Testis (tissue), 3 donors: Measurements from ENCODE around the gene STXBP2. TPM values are rescaled to one million over a fixed set of nuclear protein-coding genes. Genes with fewer than 3 reads are reported as not detected.
A peak's percentile ranks its signal among the peaks of the same experiment; 100 is the strongest.

Experiments
- DNase-seq: peaks from one replicate; pipeline ENCODE4 v3.0.0-alpha.2; 2019
- H3K27ac ChIP-seq, 2 donors: fragments of 200-600 bp; sonication (generic); one replicate each; pipeline ENCODE4 v1.5.1; 2019
- H3K27me3 ChIP-seq: fragments of 200-600 bp; sonication (generic); one replicate; pipeline ENCODE4 v1.5.1; 2019
- H3K36me3 ChIP-seq: fragments of 200-600 bp; sonication (generic); one replicate; pipeline ENCODE4 v1.5.1; 2017; ENCODE audit warnings: low read depth; ENCODE audit errors: missing control alignments
- H3K4me1 ChIP-seq: fragments of 200-600 bp; sonication (generic); one replicate; pipeline ENCODE4 v1.5.1; 2019
- H3K4me3 ChIP-seq, 2 donors: fragments of 200-600 bp; sonication (generic); one replicate each; pipeline ENCODE4 v1.5.1; 2017 to 2019
- H3K9me3 ChIP-seq: fragments of 200-600 bp; sonication (generic); one replicate; pipeline ENCODE4 v1.5.1; 2017
- POLR2A ChIP-seq: fragments of 450-650 bp; IDR thresholded peaks from one replicate; pipeline ENCODE4 v1.6.1; 2017; ENCODE audit warnings: antibody characterized with exemption, mild to moderate bottlenecking, moderate library complexity
- WGBS, 2 donors: methylation state at CpG; one replicate each; pipeline ENCODE4 v1.1.5; 2018; 5-methylcytosine and 5-hydroxymethylcytosine counted together
- intact Hi-C: fragments of 100-400 bp; cut with DNase I; formaldehyde crosslinking; loops from one replicate; pipeline ENCODE4 v1.15.1; 2023; ENCODE audit warnings: low total_unique reads
- polyA plus RNA-seq: library from polyadenylated mRNA; stranded (reverse); fragments of 350-450 nt; fragmentation: Illumina TruSeq; extraction: RNeasy Lipid Tissue Mini Kit (QIAGEN cat#74804); gene quantifications from one replicate; pipeline ENCODE4 v1.2.3, GENCODE V29; 2014; ENCODE audit warnings: low read depth, low replicate concordance; ENCODE audit not compliant: insufficient read depth
- total RNA-seq, 2 donors: library from RNA; depleted of rRNA; stranded (reverse); fragments of >200 nt; gene quantifications; one replicate each; pipeline ENCODE4 v1.2.3, GENCODE V29; 2016
- TF ChIP-seq, protein P1 (sequence below), 3 experiments: fragments of 450-650 bp in 2 of 3; fragments of 200-600 bp in 1 of 3; sonication (generic) in 1 of 3; IDR thresholded peaks; one replicate each; pipeline ENCODE4 v1.5.1; 2016 to 2019; ENCODE audit warnings: antibody characterized with exemption in 3 of 3, mild to moderate bottlenecking in 2 of 3, moderate library complexity in 1 of 3

STXBP2 gene
- total and polyA plus RNA-seq, 3 donors from 2014 or later: 135 to 156 (median 155) TPM

DNA sequence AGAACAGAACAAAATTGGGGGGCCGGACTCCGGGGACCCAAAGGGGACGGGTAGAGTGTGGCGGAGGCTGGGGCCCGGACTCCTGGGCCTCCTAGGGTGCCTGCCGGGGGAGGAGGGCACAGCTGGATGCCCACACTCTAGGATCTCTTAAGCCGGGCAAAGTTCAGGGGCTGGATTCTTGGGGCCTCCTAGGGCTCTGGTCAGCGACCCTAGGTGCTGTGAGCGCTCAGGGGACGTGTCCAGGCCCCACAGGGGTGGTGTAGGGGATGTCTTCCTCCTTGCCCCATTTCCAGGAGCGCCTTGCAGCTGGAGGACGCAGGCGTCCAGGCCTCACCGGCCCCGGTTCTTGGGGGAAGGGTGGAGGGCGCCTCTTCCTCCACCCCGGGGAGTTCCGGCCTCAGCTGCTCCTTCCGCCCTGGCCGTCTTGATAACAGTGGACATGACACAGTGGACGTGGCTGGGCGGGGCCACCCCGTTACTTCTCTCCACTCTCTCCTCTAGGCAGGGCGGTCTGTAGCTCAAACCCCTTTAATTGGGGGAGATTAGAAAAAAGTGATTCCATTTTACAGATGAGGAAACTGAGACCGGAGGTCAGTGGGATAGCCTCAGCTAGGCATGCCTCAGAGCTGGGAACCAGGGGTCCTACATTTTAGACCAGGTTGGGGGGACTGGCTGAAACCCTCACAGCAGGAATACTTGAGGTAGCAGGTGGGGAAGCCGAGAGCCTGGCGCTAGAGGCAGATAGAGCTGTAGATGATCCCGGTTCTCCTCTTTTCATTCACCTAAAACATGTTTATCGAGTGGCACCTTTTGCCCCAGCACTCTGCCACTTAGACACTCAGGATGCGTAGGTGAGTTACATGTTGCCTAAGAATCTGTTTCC lies 705 bp downstream of the STXBP2 start:
- Histone ChIP-seq H3K36me3 (no peaks in the 10 kb centered on the region), H3K4me3 (peak overlapping the region; percentile 53 to 66), H3K9me3 (no peaks in the 10 kb centered on the region), H3K27ac (peak overlapping the region; percentile 47 to 82), H3K27me3 (no peaks in the 10 kb centered on the region), H3K4me1 (no peaks in the 10 kb centered on the region)
- TF ChIP-seq, protein P1, sequence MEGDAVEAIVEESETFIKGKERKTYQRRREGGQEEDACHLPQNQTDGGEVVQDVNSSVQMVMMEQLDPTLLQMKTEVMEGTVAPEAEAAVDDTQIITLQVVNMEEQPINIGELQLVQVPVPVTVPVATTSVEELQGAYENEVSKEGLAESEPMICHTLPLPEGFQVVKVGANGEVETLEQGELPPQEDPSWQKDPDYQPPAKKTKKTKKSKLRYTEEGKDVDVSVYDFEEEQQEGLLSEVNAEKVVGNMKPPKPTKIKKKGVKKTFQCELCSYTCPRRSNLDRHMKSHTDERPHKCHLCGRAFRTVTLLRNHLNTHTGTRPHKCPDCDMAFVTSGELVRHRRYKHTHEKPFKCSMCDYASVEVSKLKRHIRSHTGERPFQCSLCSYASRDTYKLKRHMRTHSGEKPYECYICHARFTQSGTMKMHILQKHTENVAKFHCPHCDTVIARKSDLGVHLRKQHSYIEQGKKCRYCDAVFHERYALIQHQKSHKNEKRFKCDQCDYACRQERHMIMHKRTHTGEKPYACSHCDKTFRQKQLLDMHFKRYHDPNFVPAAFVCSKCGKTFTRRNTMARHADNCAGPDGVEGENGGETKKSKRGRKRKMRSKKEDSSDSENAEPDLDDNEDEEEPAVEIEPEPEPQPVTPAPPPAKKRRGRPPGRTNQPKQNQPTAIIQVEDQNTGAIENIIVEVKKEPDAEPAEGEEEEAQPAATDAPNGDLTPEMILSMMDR (IDR thresholded peaks at IDR 0.05): no peak
- no peak for TF ChIP-seq POLR2A
- intact Hi-C loops: no loop called here
- DNase-seq: peak; percentile 78
- WGBS, 2 donors: 23 to 36% methylated on average over 20 to 30 of the region's 30 CpGs

DNA sequence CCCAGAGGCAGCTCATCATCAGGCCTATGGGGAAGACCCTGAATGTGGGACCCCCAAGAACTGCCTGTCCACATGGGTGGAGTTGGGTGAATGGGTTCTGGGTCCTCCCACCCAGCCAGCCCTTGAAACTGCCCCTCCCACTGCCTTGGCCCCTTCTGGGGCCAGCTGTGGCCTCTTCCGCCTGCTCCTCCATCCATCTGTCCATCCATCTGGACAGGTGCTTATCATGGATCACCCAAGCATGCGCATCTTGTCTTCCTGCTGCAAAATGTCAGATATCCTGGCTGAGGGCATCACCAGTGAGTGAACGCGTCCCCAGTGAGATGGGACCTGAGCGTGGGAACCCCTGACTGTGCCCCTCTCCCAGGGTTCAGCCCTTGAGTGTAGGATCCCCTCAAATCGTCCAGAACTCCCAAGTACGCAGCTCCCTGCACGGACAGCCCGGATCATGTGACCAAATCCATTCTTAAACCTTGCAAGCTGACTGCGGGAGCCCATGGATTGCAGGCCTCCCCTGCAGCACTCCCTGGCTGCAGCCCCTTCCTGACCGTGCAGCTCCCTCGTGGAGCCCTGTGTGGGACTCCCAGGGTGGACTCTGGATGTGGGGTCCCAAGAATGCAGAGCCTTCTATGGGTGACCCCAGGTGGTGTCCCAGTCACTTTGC lies 2.0 kb downstream of the STXBP2 start:
- Histone ChIP-seq H3K27ac (no peak overlapping the region), H3K4me1 (no peaks in the 10 kb centered on the region), H3K27me3 (no peaks in the 10 kb centered on the region), H3K9me3 (no peaks in the 10 kb centered on the region), H3K36me3 (no peaks in the 10 kb centered on the region), H3K4me3 (no peak overlapping the region)
- TF ChIP-seq POLR2A: no peak
- TF ChIP-seq, protein P1 (IDR thresholded peaks at IDR 0.05): no peak
- no peak for DNase-seq
- intact Hi-C loops: no loop called here
- 61 to 65% methylated on average over 8 to 12 of the region's 12 CpGs for WGBS, 2 donors

DNA sequence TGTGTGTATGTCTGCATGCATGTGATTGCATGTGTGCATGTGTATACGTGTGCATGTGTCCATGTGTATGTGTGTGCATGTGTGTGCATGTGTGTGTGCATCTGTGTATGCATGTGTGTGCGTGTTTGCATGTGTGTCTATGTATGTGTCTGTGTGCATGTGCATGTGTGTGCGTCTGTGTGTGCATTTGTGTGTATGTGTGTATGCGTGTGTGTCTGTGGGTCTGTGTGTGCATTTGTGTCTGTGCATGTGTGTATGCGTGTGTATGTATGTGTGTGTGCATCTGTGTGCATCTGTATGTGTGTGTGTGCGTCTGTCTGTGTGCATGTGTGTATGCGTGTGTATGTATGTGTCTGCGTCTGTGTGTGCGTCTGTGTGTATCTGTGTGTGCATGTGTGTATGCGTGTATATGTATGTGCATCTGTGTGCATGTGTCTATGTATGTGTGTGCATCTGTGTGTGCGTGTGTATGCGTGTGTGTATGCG lies 3.0 kb downstream of the STXBP2 start:
- DNase-seq: no peak
- TF ChIP-seq POLR2A: no peak
- TF ChIP-seq, protein P1 (IDR thresholded peaks at IDR 0.05): no peak
- Histone ChIP-seq H3K27me3 (no peaks in the 10 kb centered on the region), H3K4me3 (no peak overlapping the region), H3K9me3 (no peaks in the 10 kb centered on the region), H3K4me1 (no peaks in the 10 kb centered on the region), H3K36me3 (no peaks in the 10 kb centered on the region), H3K27ac (no peak overlapping the region)
- intact Hi-C loops: no loop called here
- WGBS, 2 donors: 70 to 76% methylated on average over 13 of the region's 13 CpGs

DNA sequence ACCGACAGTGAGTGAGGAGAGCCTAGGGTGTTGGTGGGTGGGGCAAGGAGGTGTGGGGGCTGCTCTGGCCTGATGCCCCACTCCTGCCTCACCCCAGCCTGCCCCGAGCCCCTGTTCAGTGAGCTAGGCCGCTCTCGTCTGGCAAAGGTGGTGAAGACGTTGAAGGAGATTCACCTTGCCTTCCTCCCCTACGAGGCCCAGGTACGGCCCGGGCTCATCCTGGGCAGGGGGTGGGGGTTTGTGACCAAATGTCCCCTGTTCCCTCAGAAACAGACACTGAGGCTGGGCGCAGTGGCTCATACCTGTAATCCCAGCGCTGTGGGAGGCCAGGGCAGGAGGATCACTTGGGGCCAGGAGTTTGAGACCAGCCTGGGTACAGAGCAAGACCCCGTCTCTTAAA lies 3.9 kb downstream of the STXBP2 start:
- DNase-seq: no peak
- no peak for TF ChIP-seq POLR2A
- TF ChIP-seq, protein P1 (IDR thresholded peaks at IDR 0.05): no peak
- no peaks in the 10 kb centered on the region for H3K27me3 ChIP-seq
- no peaks in the 10 kb centered on the region for H3K9me3 ChIP-seq
- no peaks in the 10 kb centered on the region for H3K4me1 ChIP-seq
- WGBS, 2 donors: 84 to 97% methylated on average over 8 to 11 of the region's 11 CpGs
- no peak overlapping the region for H3K27ac ChIP-seq
- H3K4me3 ChIP-seq: no peak overlapping the region
- H3K36me3 ChIP-seq: no peaks in the 10 kb centered on the region
- intact Hi-C loops: no loop called here
